ENCODE data around the gene PPL. TPM values are rescaled to one million over a fixed set of nuclear protein-coding genes. Genes with fewer than 3 reads are reported as not detected.
"Not testable (repeated sequence)": the region's sequence is repeated elsewhere in the genome, so short reads cannot be mapped to it uniquely, and the experiment has no call there.

Gene PPL
- total RNA-seq, 1 donor from 2014 or later: 18.4 TPM

- intact Hi-C loops (cut with micrococcal nuclease): no loop called here
These were observed 562 bp downstream of the PPL start for GRCh38 chr16:4936181-4936990.

GRCh38 chr16:4935241-4935855, 1.6 kb downstream of the PPL start:
- intact Hi-C loops (cut with micrococcal nuclease): no loop called here
- DNase-seq (peak; percentile 92), ATAC-seq (peak; percentile 90)

More at GRCh38 chr16:4936181-4936990, 562 bp downstream of the PPL start:
- DNase-seq: peak; percentile 58
- ATAC-seq: peak; percentile 35

DNA sequence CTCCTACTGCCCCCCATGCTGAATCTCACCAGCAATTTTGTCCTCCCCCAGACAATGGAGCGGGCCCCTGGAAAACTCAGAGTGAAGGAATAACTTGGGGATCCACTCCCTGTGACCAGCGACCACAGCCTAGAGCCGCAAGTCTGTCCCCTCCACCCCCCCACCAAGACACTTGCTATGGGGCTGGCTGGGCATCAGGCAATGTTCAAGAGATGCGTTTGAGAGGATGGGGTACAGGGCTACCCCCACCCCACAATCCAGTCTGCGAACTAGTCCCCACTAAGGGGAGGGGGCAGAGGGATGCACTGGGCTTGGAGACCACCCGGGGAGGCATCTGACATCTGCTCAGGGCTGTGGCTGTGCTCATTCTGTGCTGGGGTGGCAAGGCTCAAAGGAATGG, 2.4 kb downstream of the PPL start:
- intact Hi-C loops (cut with micrococcal nuclease): no loop called here
- ATAC-seq (no peak), DNase-seq (no peak)

- intact Hi-C loops (cut with micrococcal nuclease): no loop called here
- no peak for ATAC-seq
These were observed 3.0 kb downstream of the PPL start for GRCh38 chr16:4933871-4934395.

GRCh38 chr16:4933433-4933832, 3.5 kb downstream of the PPL start:
- ATAC-seq: no peak
- intact Hi-C loops (cut with micrococcal nuclease): no loop called here
- no peak for DNase-seq

More at GRCh38 chr16:4933871-4934395, 3.0 kb downstream of the PPL start:
- DNase-seq: no peak

- DNase-seq (no peak), ATAC-seq (no peak)
- intact Hi-C loops (cut with micrococcal nuclease): no loop called here
These were observed 5.6 kb downstream of the PPL start for GRCh38 chr16:4931381-4931780.

- ATAC-seq; DNase-seq; intact Hi-C loops (cut with micrococcal nuclease): not testable (repeated sequence)
These were observed 7.3 kb downstream of the PPL start for GRCh38 chr16:4929619-4930018.

- DNase-seq (no peak), ATAC-seq (no peak)
- intact Hi-C loops (cut with micrococcal nuclease): no loop called here
These were observed 8.7 kb downstream of the PPL start for GRCh38 chr16:4928227-4928626.

DNA sequence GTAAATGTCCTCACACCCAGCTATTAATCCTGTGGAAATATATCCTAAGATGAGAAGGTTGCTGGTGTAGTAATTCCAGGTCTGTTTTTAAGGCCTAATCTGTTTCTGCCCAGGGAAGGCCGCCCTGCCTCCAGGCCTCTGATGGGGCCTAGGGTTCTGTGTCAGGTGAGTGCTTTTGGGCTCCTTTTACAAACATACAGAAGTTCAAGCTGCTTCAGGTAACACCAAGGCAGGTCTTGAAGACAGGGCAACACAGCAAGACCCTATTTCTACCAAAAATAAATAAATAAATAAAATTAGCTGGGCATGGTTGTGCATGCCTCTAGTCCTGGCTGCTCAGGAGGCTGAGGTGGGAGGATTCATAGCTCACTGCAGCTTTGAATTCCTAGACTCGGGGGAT, 9.3 kb downstream of the PPL start:
- no peak for ATAC-seq
- DNase-seq: no peak
- intact Hi-C loops (cut with micrococcal nuclease): no loop called here

GRCh38 chr16:4926928-4927327, 10.0 kb downstream of the PPL start:
- ATAC-seq (no peak), DNase-seq (no peak)
- intact Hi-C loops (cut with micrococcal nuclease): no loop called here

DNA sequence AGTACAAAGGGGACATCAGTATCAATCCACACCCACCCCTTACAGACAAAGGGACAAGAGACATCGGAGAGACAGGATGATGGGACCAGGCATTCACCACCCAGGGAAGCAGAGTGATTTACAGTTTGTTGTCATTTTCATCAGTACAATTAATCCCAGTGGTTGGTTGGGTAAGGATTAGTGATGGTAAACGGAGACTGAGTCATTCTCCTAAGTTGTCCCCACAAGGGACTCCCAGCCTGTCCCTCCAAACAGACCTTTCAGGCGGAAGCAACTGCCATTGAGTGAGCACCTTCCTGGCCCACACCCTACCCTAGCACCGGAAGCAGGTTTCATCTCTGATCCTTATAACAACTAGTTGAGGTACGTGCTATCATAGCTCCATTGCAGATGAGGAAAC, 11.2 kb downstream of the PPL start:
- ATAC-seq (no peak), DNase-seq (no peak)
- intact Hi-C loops (cut with micrococcal nuclease): no loop called here

DNA sequence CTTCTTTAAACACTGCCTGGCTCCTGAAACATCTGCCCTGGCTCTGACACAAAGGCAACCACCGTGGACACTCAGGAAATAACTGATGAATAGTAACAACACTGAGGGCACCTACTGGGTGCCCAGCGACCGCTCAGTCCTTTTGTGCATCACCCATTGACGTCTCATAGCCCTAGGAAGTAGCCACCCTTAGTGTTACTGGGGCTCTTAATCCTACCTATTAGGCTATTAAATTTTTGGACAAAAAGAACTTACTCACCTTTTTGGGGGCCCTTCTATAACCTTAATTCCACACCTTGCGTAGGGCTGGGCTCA, 11.7 kb downstream of the PPL start:
- ATAC-seq (no peak), DNase-seq (no peak)
- intact Hi-C loops (cut with micrococcal nuclease): no loop called here

DNA sequence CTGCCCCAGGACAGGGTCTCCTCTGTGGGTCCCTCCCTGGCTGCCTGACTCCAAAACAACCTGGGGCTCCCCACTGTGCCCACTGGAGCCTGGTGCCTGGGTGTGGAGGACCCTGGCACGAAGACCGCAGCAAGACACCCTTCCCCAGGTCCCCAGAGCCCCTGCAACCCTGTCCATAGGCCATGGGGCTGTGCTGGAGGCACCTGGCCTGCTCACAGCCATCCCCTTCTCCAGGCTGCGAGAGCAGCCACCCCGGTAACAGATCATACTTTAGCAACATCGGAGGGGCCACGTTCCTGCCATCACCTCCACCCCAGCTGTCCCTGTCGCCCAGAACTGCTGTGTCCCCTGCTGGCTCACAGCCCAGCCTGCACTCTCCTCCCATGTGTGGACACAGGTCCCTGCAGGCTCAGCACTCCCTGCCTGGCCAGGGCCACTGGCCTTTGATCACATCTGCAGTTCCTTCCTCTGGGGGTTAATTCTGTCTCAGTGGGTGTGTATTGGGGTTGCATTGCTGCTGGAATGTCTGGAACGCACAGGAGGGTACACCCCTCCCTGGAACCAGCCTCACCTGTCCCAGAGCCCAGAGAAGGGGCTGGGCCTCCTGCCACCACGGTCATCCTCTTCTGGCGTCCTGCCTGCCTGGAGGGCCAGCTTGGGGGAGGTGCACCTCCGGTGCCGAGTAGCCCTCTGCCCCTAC, 12.2 kb downstream of the PPL start:
- DNase-seq (no peak), ATAC-seq (peak; percentile 48)
- intact Hi-C loops (cut with micrococcal nuclease): no loop called here

DNA sequence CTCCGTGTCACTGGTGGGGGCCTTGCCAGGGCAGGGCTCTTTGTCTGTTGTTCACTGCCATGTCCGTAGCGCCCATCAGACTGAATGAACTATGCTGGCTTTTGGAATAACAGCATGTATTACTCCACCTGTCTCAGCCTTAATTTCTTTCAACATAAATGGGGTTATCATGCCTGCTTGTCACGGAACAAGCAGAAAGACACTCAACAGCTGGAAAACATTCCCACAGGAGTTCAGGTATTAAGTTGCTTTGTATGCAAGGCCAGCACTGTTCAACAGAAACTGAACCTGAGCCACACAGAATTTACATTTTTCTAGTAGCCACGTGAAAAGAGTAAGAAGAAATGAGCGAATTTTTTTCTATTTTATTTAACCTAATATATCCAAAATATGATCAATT, 13.1 kb downstream of the PPL start:
- intact Hi-C loops (cut with micrococcal nuclease): no loop called here

DNA sequence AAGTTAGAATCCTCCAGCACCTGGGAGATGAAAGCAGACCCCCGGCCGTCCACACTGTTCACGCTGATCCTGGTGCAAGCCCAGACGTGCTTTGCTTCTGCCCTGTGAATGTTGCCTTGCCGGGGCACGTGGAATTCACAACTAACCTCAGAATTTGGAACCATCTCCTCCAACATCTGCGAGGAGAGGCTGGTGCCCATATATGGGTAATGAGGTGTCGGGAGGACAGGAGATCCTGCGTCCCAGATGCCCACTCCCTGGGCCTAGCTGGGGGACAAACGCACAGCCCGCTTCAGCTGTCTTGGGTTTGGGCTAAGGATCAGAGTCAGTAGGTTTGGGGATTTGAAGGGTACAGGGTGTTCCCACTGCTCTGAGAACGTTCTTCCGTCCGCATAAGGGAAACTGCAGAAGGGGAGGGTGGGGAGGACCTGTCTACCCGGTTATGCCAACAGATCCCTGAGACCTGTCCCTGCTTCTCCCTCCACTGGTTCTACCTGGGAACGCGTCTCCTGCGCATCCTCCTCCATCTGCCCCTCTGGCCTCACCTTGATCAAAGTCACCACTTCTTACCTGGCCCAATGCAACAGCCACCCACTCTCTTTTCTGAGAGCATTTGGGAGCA, 14.1 kb downstream of the PPL start:
- no peak for DNase-seq
- intact Hi-C loops (cut with micrococcal nuclease): no loop called here
- ATAC-seq: no peak

More for the DNA sequence above, 13.1 kb downstream of the PPL start:
- no peak for ATAC-seq
- no peak for DNase-seq

GRCh38 chr16:4920826-4921225, 16.1 kb downstream of the PPL start:
- DNase-seq (no peak), ATAC-seq (no peak)
- intact Hi-C loops (cut with micrococcal nuclease): no loop called here

DNA sequence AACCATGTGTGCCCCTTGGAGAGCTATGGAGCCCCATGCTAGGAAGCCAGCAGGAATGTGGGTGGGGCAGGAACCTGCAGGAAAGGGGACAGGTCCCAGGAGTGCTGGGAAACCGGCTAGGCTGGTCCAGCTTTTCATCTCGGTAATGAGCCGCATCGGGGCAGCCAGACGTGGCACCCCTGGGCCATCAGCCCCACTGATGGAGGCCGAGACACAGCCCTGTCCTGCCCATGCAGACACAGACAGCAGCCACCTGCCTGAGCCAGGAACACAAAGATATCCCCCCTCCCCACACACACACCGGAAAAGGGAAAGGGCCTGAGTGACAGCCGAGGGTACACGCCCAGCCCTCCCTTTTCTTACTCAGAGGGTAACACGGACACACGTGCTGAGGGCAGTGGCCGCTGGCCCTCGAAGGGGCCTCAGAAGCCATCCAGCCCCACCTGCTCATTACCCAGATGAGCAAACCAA, 18.1 kb downstream of the PPL start:
- DNase-seq (no peak), ATAC-seq (no peak)
- intact Hi-C loops (cut with micrococcal nuclease): no loop called here

DNA sequence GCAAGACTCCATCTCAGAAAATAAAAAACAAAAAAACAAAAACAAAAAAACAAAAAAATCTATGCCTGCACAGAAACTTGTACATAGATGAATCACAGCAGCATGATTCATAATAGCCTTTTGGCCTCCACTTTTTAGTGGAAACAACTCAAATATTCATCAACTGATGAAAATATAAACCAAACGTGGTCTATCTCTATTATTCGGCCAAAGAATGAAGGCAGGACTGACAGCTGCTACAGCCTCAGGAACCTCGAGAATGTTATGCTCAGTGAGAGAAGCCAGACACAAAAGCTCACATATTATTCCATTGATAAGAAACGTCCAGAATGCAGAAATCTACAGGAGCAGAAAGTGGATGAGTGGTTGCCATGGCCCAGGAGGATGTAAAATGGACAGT, 19.8 kb downstream of the PPL start:
- ATAC-seq: no peak
- no peak for DNase-seq
- intact Hi-C loops (cut with micrococcal nuclease): no loop called here

DNA sequence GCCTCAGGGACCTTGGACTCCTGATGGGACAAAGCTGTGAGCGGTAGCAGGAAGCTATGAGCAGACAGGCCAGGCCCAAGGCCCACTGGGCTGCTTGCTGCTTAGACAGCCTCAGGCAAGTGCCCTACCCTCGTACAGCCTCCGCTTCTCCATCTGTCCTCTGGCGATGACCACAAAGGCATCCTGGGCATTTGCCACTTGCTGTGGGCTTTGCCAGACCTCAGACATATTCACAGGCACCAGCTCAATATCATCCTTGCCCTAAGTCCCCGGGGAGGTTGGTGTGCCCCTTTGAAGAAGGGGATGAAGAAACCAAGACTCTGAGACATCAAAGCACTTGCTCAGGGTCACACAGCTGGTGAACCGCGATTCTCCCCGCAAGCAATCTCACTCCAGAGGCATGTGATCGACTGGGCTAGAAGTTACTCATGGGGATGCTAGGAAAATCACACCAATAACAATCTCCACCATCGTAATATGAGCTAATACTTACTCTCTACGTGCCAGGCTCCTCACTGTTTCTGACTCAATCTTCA, 21.7 kb downstream of the PPL start:
- DNase-seq (no peak), ATAC-seq (no peak)
- intact Hi-C loops (cut with micrococcal nuclease): no loop called here
